HG03460 (cell line): Measurements from ENCODE around the gene COPZ1.
"Not testable (repeated sequence)": the region's sequence is repeated elsewhere in the genome, so short reads cannot be mapped to it uniquely, and the experiment has no call there.

Experiments used
- ATAC-seq: cut with Tn5 transposase; IDR thresholded peaks from one replicate; pipeline ENCODE4 v1.9.1; 2021; ENCODE audit not compliant: unreplicated experiment

The COPZ1 gene

GRCh38 chr12:54324617-54325441 is at the start of gene COPZ1:
TSS of gene COPZ1 (plus strand) at chr12:54325131. CDS start at chr12:54325164, 33 bp downstream.
- ATAC-seq, result peak; percentile 99

- ATAC-seq, result no peak
Measured at GRCh38 chr12:54276368-54276767, 48.6 kb upstream of the COPZ1 start.

GRCh38 chr12:54277823-54278276 is 47.1 kb upstream of the COPZ1 start:
- no peak for ATAC-seq

- ATAC-seq, result peak; percentile 0
Measured at GRCh38 chr12:54279227-54279631, 45.7 kb upstream of the COPZ1 start.

GRCh38 chr12:54279632-54280467 is 45.1 kb upstream of the COPZ1 start, which contains the start of gene CBX5:
TSS of gene CBX5 (minus strand) at chr12:54280122. CDS start at chr12:54257650, 22,472 bp downstream.
- ATAC-seq, result peak; percentile 77

GRCh38 chr12:54280468-54281260 is 44.3 kb upstream of the COPZ1 start, which contains the start of gene HNRNPA1:
TSS of gene HNRNPA1 (plus strand) at chr12:54280726. CDS start at chr12:54280808, 82 bp downstream.
- peak; percentile 87 for ATAC-seq

- not testable (repeated sequence) for ATAC-seq
Measured at GRCh38 chr12:54281261-54281638, 43.7 kb upstream of the COPZ1 start.

GRCh38 chr12:54281694-54282093 is 43.2 kb upstream of the COPZ1 start:
- ATAC-seq, result not testable (repeated sequence)

- ATAC-seq, result no peak
Measured at GRCh38 chr12:54282949-54283593, 41.9 kb upstream of the COPZ1 start.

- not testable (repeated sequence) for ATAC-seq
Measured at GRCh38 chr12:54284070-54284780, 40.7 kb upstream of the COPZ1 start.

GRCh38 chr12:54285150-54286041 is 39.5 kb upstream of the COPZ1 start:
- ATAC-seq, result no peak

- ATAC-seq, result no peak
Measured at GRCh38 chr12:54286042-54287030, 38.6 kb upstream of the COPZ1 start.

- ATAC-seq, result no peak
Measured at GRCh38 chr12:54287261-54288157, 37.4 kb upstream of the COPZ1 start.

- ATAC-seq, result no peak
Measured at GRCh38 chr12:54292083-54292930, 32.6 kb upstream of the COPZ1 start.

GRCh38 chr12:54292931-54293241 is 32.0 kb upstream of the COPZ1 start:
- no peak for ATAC-seq
